OCI-LY7 (cell line): Measurements from ENCODE around the gene FMN1.

Experiments
- EZH2phosphoT487 ChIP-seq: fragments of 200-600 bp; sonication (generic); IDR thresholded peaks from 2 replicates; pipeline ENCODE4 v1.6.1; 2018; ENCODE audit warnings: low read depth, borderline replicate concordance, mild to moderate bottlenecking, mixed run types, antibody characterized with exemption, low read length, moderate library complexity, mixed read lengths
- TF ChIP-seq, protein P1 (sequence below): fragments of 200-600 bp; sonication (generic); conservative IDR thresholded peaks from 2 replicates; pipeline ENCODE4 v1.5.1; 2014; ENCODE audit warnings: mild to moderate bottlenecking, antibody characterized with exemption, low read length, moderate library complexity, mixed read lengths

DNA sequence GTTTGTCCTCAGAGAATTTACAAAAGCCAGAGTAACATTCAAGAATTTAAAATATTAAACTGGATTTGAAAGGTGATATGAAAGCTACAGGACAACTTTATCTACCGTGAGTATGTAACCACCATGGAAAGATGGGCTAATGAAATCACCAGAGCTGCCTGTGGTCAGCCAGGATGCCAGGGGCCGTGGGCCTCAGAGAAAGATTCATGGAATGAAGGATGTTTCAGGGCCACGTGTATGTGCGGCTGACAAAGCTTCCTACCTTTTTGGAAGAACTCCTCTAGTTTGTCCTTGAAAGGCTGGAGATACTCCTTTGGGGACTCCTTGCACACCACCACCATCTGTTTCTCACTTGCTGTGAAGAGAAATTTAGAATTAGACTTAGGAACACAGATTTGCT, 337.8 kb downstream of the FMN1 start:
- TF ChIP-seq, protein P1, sequence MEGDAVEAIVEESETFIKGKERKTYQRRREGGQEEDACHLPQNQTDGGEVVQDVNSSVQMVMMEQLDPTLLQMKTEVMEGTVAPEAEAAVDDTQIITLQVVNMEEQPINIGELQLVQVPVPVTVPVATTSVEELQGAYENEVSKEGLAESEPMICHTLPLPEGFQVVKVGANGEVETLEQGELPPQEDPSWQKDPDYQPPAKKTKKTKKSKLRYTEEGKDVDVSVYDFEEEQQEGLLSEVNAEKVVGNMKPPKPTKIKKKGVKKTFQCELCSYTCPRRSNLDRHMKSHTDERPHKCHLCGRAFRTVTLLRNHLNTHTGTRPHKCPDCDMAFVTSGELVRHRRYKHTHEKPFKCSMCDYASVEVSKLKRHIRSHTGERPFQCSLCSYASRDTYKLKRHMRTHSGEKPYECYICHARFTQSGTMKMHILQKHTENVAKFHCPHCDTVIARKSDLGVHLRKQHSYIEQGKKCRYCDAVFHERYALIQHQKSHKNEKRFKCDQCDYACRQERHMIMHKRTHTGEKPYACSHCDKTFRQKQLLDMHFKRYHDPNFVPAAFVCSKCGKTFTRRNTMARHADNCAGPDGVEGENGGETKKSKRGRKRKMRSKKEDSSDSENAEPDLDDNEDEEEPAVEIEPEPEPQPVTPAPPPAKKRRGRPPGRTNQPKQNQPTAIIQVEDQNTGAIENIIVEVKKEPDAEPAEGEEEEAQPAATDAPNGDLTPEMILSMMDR = no peak
- no peak for TF ChIP-seq EZH2phosphoT487
